HG03354 (cell line): Measurements from ENCODE around the gene TSEN2.

ENCODE experiments used
- ATAC-seq: cut with Tn5 transposase; IDR thresholded peaks from one replicate; pipeline ENCODE4 v1.9.1; 2021; ENCODE audit warnings: mild to moderate bottlenecking; ENCODE audit not compliant: unreplicated experiment, poor library complexity, severe bottlenecking

TSEN2 gene

DNA sequence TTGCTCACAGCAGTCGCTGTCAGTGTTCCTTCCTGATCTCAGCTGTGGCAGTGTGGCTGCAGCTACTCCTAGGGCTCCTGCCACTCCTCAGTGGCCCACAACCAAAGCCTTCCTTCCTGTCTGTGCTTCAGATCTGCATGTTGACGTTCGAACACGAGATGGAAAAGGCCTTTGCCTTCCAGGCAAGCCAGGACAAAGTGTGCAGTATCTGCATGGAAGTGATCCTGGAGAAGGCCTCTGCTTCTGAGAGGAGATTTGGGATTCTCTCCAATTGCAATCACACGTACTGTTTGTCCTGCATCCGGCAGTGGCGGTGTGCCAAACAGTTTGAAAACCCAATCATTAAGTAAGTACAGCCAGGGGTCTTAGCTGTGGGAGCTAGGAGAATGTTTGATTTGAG, 90.4 kb downstream of the TSEN2 start:
- ATAC-seq: no peak

DNA sequence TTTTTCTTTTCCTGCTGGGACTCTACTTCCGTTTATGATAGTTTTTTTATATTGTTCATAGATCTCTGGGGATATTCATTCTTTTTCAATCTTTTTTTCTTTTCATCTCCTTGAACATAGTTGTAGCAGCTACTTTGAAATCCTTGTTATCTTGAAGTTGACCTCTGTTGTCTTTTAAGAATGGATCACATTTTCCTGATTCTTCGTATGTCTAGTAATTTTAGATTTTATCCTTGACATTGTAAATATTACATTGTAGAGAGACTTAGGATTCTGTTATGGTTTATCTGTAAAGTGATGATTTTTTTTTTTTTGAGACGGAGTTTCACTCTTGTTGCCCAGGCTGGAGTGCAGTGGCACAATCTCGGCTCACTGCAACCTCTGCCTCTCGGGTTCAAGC, 93.1 kb downstream of the TSEN2 start:
- ATAC-seq: no peak

DNA sequence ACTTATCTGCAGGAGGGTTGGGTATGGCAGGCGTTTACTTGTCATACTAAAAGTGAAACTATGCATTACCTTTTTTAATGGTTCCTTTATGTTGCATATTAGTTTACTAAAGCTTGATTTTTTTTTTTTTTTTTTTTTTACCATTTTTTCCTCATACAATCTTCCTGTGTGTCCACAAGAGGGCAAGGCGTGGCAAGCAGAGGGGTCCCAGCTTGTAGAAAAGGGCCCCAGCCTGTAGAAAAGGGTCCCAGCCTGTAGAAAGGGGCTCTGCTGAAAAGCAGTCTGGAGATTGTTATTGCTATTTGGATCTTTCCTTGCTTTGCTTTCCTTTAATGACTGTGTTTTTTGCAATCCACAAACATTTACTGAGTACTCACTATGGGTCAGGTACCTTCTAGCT, 94.5 kb downstream of the TSEN2 start:
- ATAC-seq: no peak

DNA sequence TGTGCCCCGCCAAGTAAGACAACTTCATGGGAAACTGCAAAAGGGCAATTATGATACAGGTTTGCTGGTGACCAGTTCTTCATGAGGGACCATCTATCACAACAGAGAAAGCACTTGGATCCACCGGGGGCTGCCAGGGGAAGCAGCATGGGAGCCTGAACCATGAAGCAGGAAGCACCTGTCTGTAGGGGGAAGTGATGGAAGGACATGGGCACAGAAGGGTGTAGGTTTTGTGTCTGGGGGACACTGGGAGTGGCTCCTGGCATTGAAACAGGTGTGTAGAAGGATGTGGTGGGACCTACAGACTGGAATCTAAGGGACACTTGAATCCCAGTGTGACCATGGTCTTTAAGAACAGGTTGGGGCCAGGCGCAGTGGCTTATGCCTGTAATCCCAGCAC, 95.2 kb downstream of the TSEN2 start:
- ATAC-seq: no peak

DNA sequence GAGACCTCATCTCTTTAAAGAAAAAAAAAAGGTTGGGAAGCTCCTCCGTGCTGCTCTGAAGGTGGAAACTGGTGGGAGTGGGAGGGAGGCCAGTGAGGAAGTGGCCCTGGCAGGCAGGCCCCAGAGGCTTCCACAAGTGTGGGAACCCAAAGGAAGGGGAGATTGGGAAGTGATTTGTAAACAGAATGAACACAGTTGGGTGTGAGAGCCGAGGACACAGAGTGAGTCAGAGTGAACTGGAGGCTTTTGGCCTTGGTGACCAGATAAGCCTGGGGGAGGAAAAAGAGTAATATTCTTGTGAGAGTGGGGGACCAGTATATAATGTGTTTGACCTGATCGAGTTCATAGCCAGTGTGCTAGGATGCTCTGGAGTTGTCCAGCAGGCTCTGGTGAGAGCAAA, 95.6 kb downstream of the TSEN2 start:
- no peak for ATAC-seq

DNA sequence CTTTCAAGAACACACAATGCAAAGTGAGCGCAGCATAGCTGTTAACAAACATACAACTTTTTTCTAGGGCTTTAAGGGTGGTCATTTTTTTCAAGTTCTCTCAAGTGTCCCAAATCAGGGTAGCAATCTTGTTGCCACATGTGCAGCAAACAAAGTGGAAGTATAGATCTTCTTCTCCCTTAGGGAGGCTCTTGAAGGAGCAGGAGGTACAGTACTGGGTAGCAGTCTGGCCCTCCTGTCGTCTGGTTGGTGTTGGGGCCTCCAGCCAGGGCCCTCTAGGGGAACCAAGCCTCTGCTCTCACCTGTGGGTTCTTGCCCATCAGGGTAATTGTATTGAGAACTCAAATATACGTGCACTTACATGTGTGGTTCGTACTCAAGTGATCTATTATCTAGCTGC, 98.5 kb downstream of the TSEN2 start:
- ATAC-seq: no peak
